ENCODE data around the gene IRF2.
"Not testable (repeated sequence)": the region's sequence is repeated elsewhere in the genome, so short reads cannot be mapped to it uniquely, and the experiment has no call there.

The IRF2 gene

GRCh38 chr4:184376126-184376838 lies 98.1 kb downstream of the IRF2 start:
- Histone ChIP-seq H3K14ac (ENCODE audit: low read length) (no peak overlapping the region), H3K18ac (ENCODE audit: low read length) (no peak overlapping the region), H2BK120ac (ENCODE audit: insufficient read depth, low read length, poor library complexity) (no peak overlapping the region), H3K27me3 (ENCODE audit: insufficient read depth, low read length) (no peaks in the 10 kb centered on the region), H2AK5ac (ENCODE audit: low read length) (no peak overlapping the region), H3K36me3 (ENCODE audit: control insufficient read depth in 1 of 2, insufficient read depth in 2 of 2, low read length in 2 of 2) (no peaks in the 10 kb centered on the region), H2AFZ (ENCODE audit: insufficient read depth, low read length, poor library complexity) (no peak overlapping the region), H2BK5ac (ENCODE audit: low read depth, low read length, poor library complexity) (no peak overlapping the region), H3K79me1 (ENCODE audit: low read length) (no peaks in the 10 kb centered on the region), H4K91ac (ENCODE audit: low read depth, low read length) (no peak overlapping the region), H3K27ac (ENCODE audit: low read depth, low read length) (no peak overlapping the region), H4K8ac (ENCODE audit: low read depth, low read length) (no peak overlapping the region), H3K4me3 (ENCODE audit: low read depth, low read length) (no peak overlapping the region), H3K23ac (ENCODE audit: low read length) (no peak overlapping the region), H4K12ac (ENCODE audit: low read depth, low read length) (no peak overlapping the region), H3K4ac (ENCODE audit: low read depth, low read length) (no peak overlapping the region), H3K4me1 (ENCODE audit: control insufficient read depth in 1 of 2, insufficient read depth in 2 of 2, low read length in 2 of 2) (no peaks in the 10 kb centered on the region), H3K4me2 (ENCODE audit: low read length) (no peak overlapping the region), H3K9me3 (ENCODE audit: insufficient read depth, low read depth, low read length) (peaks cover 2% of the 10 kb centered on the region), H2BK12ac (ENCODE audit: low read length) (no peak overlapping the region), H3K9ac (ENCODE audit: low read length) (no peak overlapping the region), H3K79me2 (ENCODE audit: control insufficient read depth, insufficient read depth, low read length, poor library complexity) (no peaks in the 10 kb centered on the region)
- WGBS (ENCODE audit: extremely low coverage, insufficient coverage, insufficient read length) = no CpG with 5 or more reads among the region's 1 CpG
- no peak for DNase-seq

- H3K4me1 ChIP-seq (ENCODE audit: control insufficient read depth in 1 of 2, insufficient read depth in 2 of 2, low read length in 2 of 2); H3K79me2 ChIP-seq (ENCODE audit: control insufficient read depth, insufficient read depth, low read length, poor library complexity); H3K9ac ChIP-seq (ENCODE audit: low read length); H3K36me3 ChIP-seq (ENCODE audit: control insufficient read depth in 1 of 2, insufficient read depth in 2 of 2, low read length in 2 of 2); H3K23ac ChIP-seq (ENCODE audit: low read length); H2BK12ac ChIP-seq (ENCODE audit: low read length); H3K4me3 ChIP-seq (ENCODE audit: low read depth, low read length); H4K91ac ChIP-seq (ENCODE audit: low read depth, low read length); H4K12ac ChIP-seq (ENCODE audit: low read depth, low read length); H2AFZ ChIP-seq (ENCODE audit: insufficient read depth, low read length, poor library complexity); H3K27ac ChIP-seq (ENCODE audit: low read depth, low read length); H3K79me1 ChIP-seq (ENCODE audit: low read length); H3K4me2 ChIP-seq (ENCODE audit: low read length); H3K9me3 ChIP-seq (ENCODE audit: insufficient read depth, low read depth, low read length); H2AK5ac ChIP-seq (ENCODE audit: low read length); H2BK120ac ChIP-seq (ENCODE audit: insufficient read depth, low read length, poor library complexity); H3K18ac ChIP-seq (ENCODE audit: low read length); DNase-seq; H3K4ac ChIP-seq (ENCODE audit: low read depth, low read length); H4K8ac ChIP-seq (ENCODE audit: low read depth, low read length); H2BK5ac ChIP-seq (ENCODE audit: low read depth, low read length, poor library complexity); H3K27me3 ChIP-seq (ENCODE audit: insufficient read depth, low read length); H3K14ac ChIP-seq (ENCODE audit: low read length): not testable (repeated sequence)
- no CpG with 5 or more reads among the region's 3 CpGs for WGBS (ENCODE audit: extremely low coverage, insufficient coverage, insufficient read length)
Measured at GRCh38 chr4:184375623-184376022, 98.7 kb downstream of the IRF2 start.

- no CpG with 5 or more reads among the region's 1 CpG for WGBS (ENCODE audit: extremely low coverage, insufficient coverage, insufficient read length)
- Histone ChIP-seq H4K8ac (ENCODE audit: low read depth, low read length) (no peak overlapping the region), H2AK5ac (ENCODE audit: low read length) (no peak overlapping the region), H3K27ac (ENCODE audit: low read depth, low read length) (no peak overlapping the region), H3K4me3 (ENCODE audit: low read depth, low read length) (no peak overlapping the region), H2AFZ (ENCODE audit: insufficient read depth, low read length, poor library complexity) (no peak overlapping the region), H3K18ac (ENCODE audit: low read length) (no peak overlapping the region), H3K23ac (ENCODE audit: low read length) (no peak overlapping the region), H3K27me3 (ENCODE audit: insufficient read depth, low read length) (no peaks in the 10 kb centered on the region), H3K36me3 (ENCODE audit: control insufficient read depth in 1 of 2, insufficient read depth in 2 of 2, low read length in 2 of 2) (no peaks in the 10 kb centered on the region), H3K9me3 (ENCODE audit: insufficient read depth, low read depth, low read length) (peaks cover 2% of the 10 kb centered on the region), H2BK120ac (ENCODE audit: insufficient read depth, low read length, poor library complexity) (no peak overlapping the region), H3K4me1 (ENCODE audit: control insufficient read depth in 1 of 2, insufficient read depth in 2 of 2, low read length in 2 of 2) (no peaks in the 10 kb centered on the region), H4K91ac (ENCODE audit: low read depth, low read length) (no peak overlapping the region), H3K79me2 (ENCODE audit: control insufficient read depth, insufficient read depth, low read length, poor library complexity) (no peaks in the 10 kb centered on the region), H3K9ac (ENCODE audit: low read length) (no peak overlapping the region), H3K14ac (ENCODE audit: low read length) (no peak overlapping the region), H3K4me2 (ENCODE audit: low read length) (no peak overlapping the region), H2BK12ac (ENCODE audit: low read length) (no peak overlapping the region), H4K12ac (ENCODE audit: low read depth, low read length) (no peak overlapping the region), H2BK5ac (ENCODE audit: low read depth, low read length, poor library complexity) (no peak overlapping the region), H3K4ac (ENCODE audit: low read depth, low read length) (no peak overlapping the region), H3K79me1 (ENCODE audit: low read length) (no peaks in the 10 kb centered on the region)
- no peak for DNase-seq
Measured at GRCh38 chr4:184375027-184375426, 99.3 kb downstream of the IRF2 start.

- Histone ChIP-seq H3K23ac (ENCODE audit: low read length) (no peak overlapping the region), H3K4ac (ENCODE audit: low read depth, low read length) (no peak overlapping the region), H2BK12ac (ENCODE audit: low read length) (no peak overlapping the region), H3K4me3 (ENCODE audit: low read depth, low read length) (no peak overlapping the region), H4K12ac (ENCODE audit: low read depth, low read length) (no peak overlapping the region), H4K8ac (ENCODE audit: low read depth, low read length) (no peak overlapping the region), H2BK5ac (ENCODE audit: low read depth, low read length, poor library complexity) (no peak overlapping the region), H4K91ac (ENCODE audit: low read depth, low read length) (no peak overlapping the region), H3K4me1 (ENCODE audit: control insufficient read depth in 1 of 2, insufficient read depth in 2 of 2, low read length in 2 of 2) (no peaks in the 10 kb centered on the region), H2AK5ac (ENCODE audit: low read length) (no peak overlapping the region), H3K9me3 (ENCODE audit: insufficient read depth, low read depth, low read length) (no peaks in the 10 kb centered on the region), H3K27me3 (ENCODE audit: insufficient read depth, low read length) (no peaks in the 10 kb centered on the region), H3K79me1 (ENCODE audit: low read length) (no peaks in the 10 kb centered on the region), H2AFZ (ENCODE audit: insufficient read depth, low read length, poor library complexity) (no peak overlapping the region), H3K4me2 (ENCODE audit: low read length) (no peak overlapping the region), H2BK120ac (ENCODE audit: insufficient read depth, low read length, poor library complexity) (no peak overlapping the region), H3K36me3 (ENCODE audit: control insufficient read depth in 1 of 2, insufficient read depth in 2 of 2, low read length in 2 of 2) (no peaks in the 10 kb centered on the region), H3K14ac (ENCODE audit: low read length) (no peak overlapping the region), H3K27ac (ENCODE audit: low read depth, low read length) (no peak overlapping the region), H3K18ac (ENCODE audit: low read length) (no peak overlapping the region), H3K9ac (ENCODE audit: low read length) (no peak overlapping the region), H3K79me2 (ENCODE audit: control insufficient read depth, insufficient read depth, low read length, poor library complexity) (no peaks in the 10 kb centered on the region)
- no peak for DNase-seq
- WGBS (ENCODE audit: extremely low coverage, insufficient coverage, insufficient read length) = no CpG with 5 or more reads among the region's 2 CpGs
Measured at GRCh38 chr4:184373886-184374405, 100.4 kb downstream of the IRF2 start.
